Astrocyte (in vitro differentiated cells and primary cell): Measurements from ENCODE around the gene MICAL2.

Experiments used
- EZH2 ChIP-seq: IDR thresholded peaks from 2 replicates; pipeline ENCODE4 v1.6.1; 2012; ENCODE audit warnings: mild to moderate bottlenecking, low read length, inconsistent platforms; ENCODE audit not compliant: insufficient read depth
- TF ChIP-seq, protein P1 (sequence below): IDR thresholded peaks from 2 replicates; pipeline ENCODE4 v1.5.1; 2011; ENCODE audit warnings: low read depth, mild to moderate bottlenecking, inconsistent platforms, low read length, moderate library complexity; ENCODE audit not compliant: insufficient read depth

DNA sequence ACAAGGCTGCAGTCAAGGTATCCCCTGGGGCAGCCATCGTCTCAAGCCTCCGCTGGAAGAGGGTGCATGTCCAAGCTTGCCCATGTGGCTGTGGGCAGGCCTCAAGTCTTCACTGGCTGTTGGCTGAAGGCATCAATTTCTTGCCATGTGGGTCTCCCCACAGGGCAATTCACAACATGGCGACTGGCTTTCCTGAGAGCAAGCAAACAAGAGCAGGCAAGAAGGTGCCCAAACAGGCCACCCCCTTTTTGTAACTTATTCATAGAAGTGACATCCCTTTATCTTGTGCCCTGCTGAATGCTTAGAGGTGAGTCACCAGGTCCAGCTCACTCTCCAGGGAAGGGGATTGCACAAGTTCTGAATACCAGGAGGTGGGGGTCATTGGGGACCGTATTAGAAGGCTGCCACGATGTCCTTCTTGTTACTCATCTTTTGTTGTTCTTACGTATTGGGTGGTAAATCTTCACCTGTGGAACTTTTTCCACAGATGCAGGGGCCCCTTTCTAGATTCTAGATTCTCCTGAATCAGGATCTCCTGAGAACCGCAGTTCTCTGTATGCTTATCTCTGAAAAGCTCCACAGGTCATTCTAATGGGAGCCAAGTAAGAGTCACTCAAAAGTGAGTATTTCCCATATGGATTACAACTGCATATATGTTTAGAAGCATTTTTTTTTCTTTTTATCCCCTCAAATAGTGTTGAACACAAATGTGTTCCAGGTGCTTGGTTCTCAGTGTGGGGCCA, 44.2 kb upstream of the MICAL2 start:
- TF ChIP-seq, protein P1, sequence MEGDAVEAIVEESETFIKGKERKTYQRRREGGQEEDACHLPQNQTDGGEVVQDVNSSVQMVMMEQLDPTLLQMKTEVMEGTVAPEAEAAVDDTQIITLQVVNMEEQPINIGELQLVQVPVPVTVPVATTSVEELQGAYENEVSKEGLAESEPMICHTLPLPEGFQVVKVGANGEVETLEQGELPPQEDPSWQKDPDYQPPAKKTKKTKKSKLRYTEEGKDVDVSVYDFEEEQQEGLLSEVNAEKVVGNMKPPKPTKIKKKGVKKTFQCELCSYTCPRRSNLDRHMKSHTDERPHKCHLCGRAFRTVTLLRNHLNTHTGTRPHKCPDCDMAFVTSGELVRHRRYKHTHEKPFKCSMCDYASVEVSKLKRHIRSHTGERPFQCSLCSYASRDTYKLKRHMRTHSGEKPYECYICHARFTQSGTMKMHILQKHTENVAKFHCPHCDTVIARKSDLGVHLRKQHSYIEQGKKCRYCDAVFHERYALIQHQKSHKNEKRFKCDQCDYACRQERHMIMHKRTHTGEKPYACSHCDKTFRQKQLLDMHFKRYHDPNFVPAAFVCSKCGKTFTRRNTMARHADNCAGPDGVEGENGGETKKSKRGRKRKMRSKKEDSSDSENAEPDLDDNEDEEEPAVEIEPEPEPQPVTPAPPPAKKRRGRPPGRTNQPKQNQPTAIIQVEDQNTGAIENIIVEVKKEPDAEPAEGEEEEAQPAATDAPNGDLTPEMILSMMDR: no peak
- TF ChIP-seq EZH2: no peak
